Measurements from ENCODE around the gene FHOD3.

Gene FHOD3

GRCh38 chr18:36255072-36255698 lies 42.3 kb upstream of the FHOD3 start:
- TF ChIP-seq EP300 (IDR thresholded peaks at IDR 0.05; ENCODE audit: borderline replicate concordance) (no peak), RAD21 (IDR thresholded peaks at IDR 0.05; ENCODE audit: low read depth) (no peak), FOXM1 (IDR thresholded peaks at IDR 0.05; ENCODE audit: borderline replicate concordance, low read depth) (no peak), REST (IDR thresholded peaks at IDR 0.05; ENCODE audit: low read depth) (no peak), ZBTB7A (IDR thresholded peaks at IDR 0.05; ENCODE audit: low read depth) (no peak), YY1 (IDR thresholded peaks at IDR 0.05; ENCODE audit: low read depth) (no peak), NFIC (IDR thresholded peaks at IDR 0.05) (no peak), EGR1 (IDR thresholded peaks at IDR 0.05) (no peak), TCF12 (IDR thresholded peaks at IDR 0.05; ENCODE audit: low read depth) (no peak), USF1 (IDR thresholded peaks at IDR 0.05) (no peak), CREB1 (IDR thresholded peaks at IDR 0.05; ENCODE audit: low read depth) (no peak)
- TF ChIP-seq, protein P1, sequence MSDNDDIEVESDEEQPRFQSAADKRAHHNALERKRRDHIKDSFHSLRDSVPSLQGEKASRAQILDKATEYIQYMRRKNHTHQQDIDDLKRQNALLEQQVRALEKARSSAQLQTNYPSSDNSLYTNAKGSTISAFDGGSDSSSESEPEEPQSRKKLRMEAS (IDR thresholded peaks at IDR 0.05) = no peak

- no peak for TF ChIP-seq TAF1 (IDR thresholded peaks at IDR 0.05; ENCODE audit: low read depth)
- no peak for TF ChIP-seq YY1 (IDR thresholded peaks at IDR 0.05; ENCODE audit: low read depth)
- no peak for TF ChIP-seq NFIC (IDR thresholded peaks at IDR 0.05)
- TF ChIP-seq TEAD4 (IDR thresholded peaks at IDR 0.05) = no peak
- no peak for TF ChIP-seq CEBPB (IDR thresholded peaks at IDR 0.05)
- TF ChIP-seq ZBTB7A (IDR thresholded peaks at IDR 0.05; ENCODE audit: low read depth) = no peak
- no peak for TF ChIP-seq REST (IDR thresholded peaks at IDR 0.05; ENCODE audit: low read depth)
Measured at GRCh38 chr18:36256094-36256493, 41.4 kb upstream of the FHOD3 start.

GRCh38 chr18:36262971-36263370 lies 34.5 kb upstream of the FHOD3 start:
- no peak for TF ChIP-seq ZBTB7A (IDR thresholded peaks at IDR 0.05; ENCODE audit: low read depth)

DNA sequence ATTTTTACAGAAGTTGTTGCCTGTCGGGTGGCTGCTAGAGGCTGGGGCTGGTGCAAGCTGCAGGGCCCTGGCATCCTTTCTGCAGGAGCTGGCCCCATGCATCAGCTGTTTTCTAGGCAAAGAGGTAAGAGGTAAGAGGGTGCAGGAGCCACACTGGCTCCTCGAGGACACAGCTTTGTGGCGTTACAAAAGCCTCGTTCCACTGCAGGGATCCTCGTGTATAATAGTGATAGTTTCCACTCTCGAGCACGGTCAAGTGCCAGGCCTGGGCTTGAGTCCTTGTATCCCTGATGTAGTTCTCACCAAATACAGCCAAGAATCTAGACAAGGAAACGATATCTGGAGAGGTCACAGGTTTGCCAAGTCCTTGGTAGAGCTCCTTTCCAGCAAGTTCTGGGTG lies 33.2 kb upstream of the FHOD3 start:
- TF ChIP-seq, protein P1 (IDR thresholded peaks at IDR 0.05) = no peak
- TF ChIP-seq TEAD4 (IDR thresholded peaks at IDR 0.05) = no peak
- TF ChIP-seq TAF1 (IDR thresholded peaks at IDR 0.05; ENCODE audit: low read depth) = no peak
- TF ChIP-seq YY1 (IDR thresholded peaks at IDR 0.05; ENCODE audit: low read depth) = no peak
- no peak for TF ChIP-seq RAD21 (IDR thresholded peaks at IDR 0.05; ENCODE audit: low read depth)
- no peak for TF ChIP-seq REST (IDR thresholded peaks at IDR 0.05; ENCODE audit: low read depth)
- no peak for TF ChIP-seq EGR1 (IDR thresholded peaks at IDR 0.05)
- TF ChIP-seq ZBTB7A (IDR thresholded peaks at IDR 0.05; ENCODE audit: low read depth) = no peak
- TF ChIP-seq FOXM1 (IDR thresholded peaks at IDR 0.05; ENCODE audit: borderline replicate concordance, low read depth) = no peak
- TF ChIP-seq USF1 (IDR thresholded peaks at IDR 0.05) = no peak
- TF ChIP-seq NFIC (IDR thresholded peaks at IDR 0.05) = no peak

GRCh38 chr18:36265015-36265414 lies 32.5 kb upstream of the FHOD3 start:
- TF ChIP-seq USF1 (IDR thresholded peaks at IDR 0.05) (no peak), FOXM1 (IDR thresholded peaks at IDR 0.05; ENCODE audit: borderline replicate concordance, low read depth) (no peak), RAD21 (IDR thresholded peaks at IDR 0.05; ENCODE audit: low read depth) (no peak), TEAD4 (IDR thresholded peaks at IDR 0.05) (no peak), TCF12 (IDR thresholded peaks at IDR 0.05; ENCODE audit: low read depth) (no peak), EP300 (IDR thresholded peaks at IDR 0.05; ENCODE audit: borderline replicate concordance) (no peak), CREB1 (IDR thresholded peaks at IDR 0.05; ENCODE audit: low read depth) (no peak), ZBTB7A (IDR thresholded peaks at IDR 0.05; ENCODE audit: low read depth) (no peak), TAF1 (IDR thresholded peaks at IDR 0.05; ENCODE audit: low read depth) (no peak), REST (IDR thresholded peaks at IDR 0.05; ENCODE audit: low read depth) (no peak), NFIC (IDR thresholded peaks at IDR 0.05) (no peak), YY1 (IDR thresholded peaks at IDR 0.05; ENCODE audit: low read depth) (no peak), EGR1 (IDR thresholded peaks at IDR 0.05) (no peak), CEBPB (IDR thresholded peaks at IDR 0.05) (no peak)
- TF ChIP-seq, protein P1 (IDR thresholded peaks at IDR 0.05) = no peak

Measured in Ishikawa (cell line).